ENCODE results near the gene TSPAN13. TPM values are rescaled to one million over a fixed set of nuclear protein-coding genes. Genes with fewer than 3 reads are reported as not detected.

The TSPAN13 gene
- total and polyA plus RNA-seq, 5 donors from 2014 or later, result 0.10 to 1.0 (median 0.32) TPM

GRCh38 chr7:16803881-16804673 lies 50.5 kb downstream of the TSPAN13 start:
- no peak for ATAC-seq (ENCODE audit: low read depth in 2 of 2)
- Histone ChIP-seq H3K4me3 (ENCODE audit: low read depth, low read length) (no peak overlapping the region), H3K27ac (ENCODE audit: insufficient read depth, low read length, poor library complexity, severe bottlenecking) (no peak overlapping the region), H3K36me3 (ENCODE audit: control insufficient read depth, insufficient read depth, low read length) (no peaks in the 10 kb centered on the region), H3K27me3 (ENCODE audit: control insufficient read depth, insufficient read depth, low read length) (peaks cover 7% of the 10 kb centered on the region), H3K9me3 (ENCODE audit: control insufficient read depth in 2 of 2, low read length in 2 of 2) (no peaks in the 10 kb centered on the region), H3K4me1 (ENCODE audit: control insufficient read depth, insufficient read depth, low read length, poor library complexity, severe bottlenecking) (no peaks in the 10 kb centered on the region)
- Mint-ChIP-seq H3K27me3 (peaks cover 18% of the 10 kb centered on the region), H3K27ac (no peak overlapping the region), H3K4me1 (no peaks in the 10 kb centered on the region), H3K4me3 (no peak overlapping the region), H3K9me3 (no peaks in the 10 kb centered on the region), H3K36me3 (no peaks in the 10 kb centered on the region)
- DNase-seq, result no peak

DNA sequence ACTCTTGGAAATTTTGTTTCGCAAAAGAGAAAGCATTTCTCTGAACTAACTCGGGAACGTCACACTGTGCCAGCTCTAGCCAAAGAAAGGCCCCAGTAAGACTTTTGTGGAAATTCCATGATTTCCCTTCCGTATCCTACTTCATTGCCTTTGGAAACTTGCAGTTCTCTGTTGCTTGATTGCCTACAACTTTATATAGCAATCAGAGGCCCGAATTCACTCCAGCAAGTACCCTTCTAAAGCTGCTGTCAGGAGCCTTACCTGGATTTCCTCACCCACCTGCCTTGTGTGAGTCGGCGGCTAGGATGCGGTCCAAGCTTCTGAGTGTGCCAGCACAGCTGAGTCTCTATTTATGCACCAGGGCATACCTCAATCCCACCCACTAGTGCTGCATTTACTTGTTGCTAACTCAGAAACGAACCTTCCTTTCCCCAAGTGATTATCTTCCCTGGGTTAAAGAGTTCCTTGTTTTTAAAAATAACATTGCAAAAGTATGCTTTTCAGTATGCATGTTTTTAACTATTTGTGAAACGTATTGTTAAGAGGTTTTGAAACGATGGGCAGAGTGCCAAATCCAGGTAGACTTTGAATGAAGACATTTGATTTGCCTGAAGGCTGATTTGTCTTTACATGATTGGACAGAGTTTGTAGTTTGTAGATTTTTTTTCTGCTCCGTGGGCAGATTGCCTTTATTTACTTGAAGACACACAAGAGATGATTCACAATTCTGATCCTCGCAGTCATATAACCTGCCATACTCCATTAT lies 51.3 kb downstream of the TSPAN13 start, which contains the start of gene AGR2:
TSS of gene AGR2 (minus strand) at position 326 of the 766 bp plus-strand sequence. CDS start 3,203 bp downstream, outside the sequence.
- no peaks in the 10 kb centered on the region for H3K4me1 Mint-ChIP-seq
- no peaks in the 10 kb centered on the region for H3K36me3 Mint-ChIP-seq
- H3K9me3 ChIP-seq (ENCODE audit: control insufficient read depth in 2 of 2, low read length in 2 of 2), result no peaks in the 10 kb centered on the region
- H3K27ac Mint-ChIP-seq, result peak within 1 kb of the TSS in 1 of 3 donors; percentile 36
- no peak for ATAC-seq (ENCODE audit: low read depth in 2 of 2)
- peaks cover 9% of the 10 kb centered on the region for H3K27me3 ChIP-seq (ENCODE audit: control insufficient read depth, insufficient read depth, low read length)
- H3K36me3 ChIP-seq (ENCODE audit: control insufficient read depth, insufficient read depth, low read length), result no peaks in the 10 kb centered on the region
- peaks cover 22% of the 10 kb centered on the region for H3K27me3 Mint-ChIP-seq
- H3K4me3 Mint-ChIP-seq, result no peak within 1 kb of the TSS
- H3K4me1 ChIP-seq (ENCODE audit: control insufficient read depth, insufficient read depth, low read length, poor library complexity, severe bottlenecking), result no peaks in the 10 kb centered on the region
- DNase-seq, result no peak
- H3K27ac ChIP-seq (ENCODE audit: insufficient read depth, low read length, poor library complexity, severe bottlenecking), result no peak within 1 kb of the TSS
- H3K4me3 ChIP-seq (ENCODE audit: low read depth, low read length), result no peak within 1 kb of the TSS
- H3K9me3 Mint-ChIP-seq, result no peaks in the 10 kb centered on the region

GRCh38 chr7:16805441-16805840 lies 51.9 kb downstream of the TSPAN13 start:
- no peaks in the 10 kb centered on the region for H3K36me3 Mint-ChIP-seq
- H3K27me3 Mint-ChIP-seq, result peaks cover 22% of the 10 kb centered on the region
- no peak overlapping the region for H3K4me3 ChIP-seq (ENCODE audit: low read depth, low read length)
- ATAC-seq (ENCODE audit: low read depth in 2 of 2), result no peak
- H3K36me3 ChIP-seq (ENCODE audit: control insufficient read depth, insufficient read depth, low read length), result no peaks in the 10 kb centered on the region
- no peaks in the 10 kb centered on the region for H3K4me1 Mint-ChIP-seq
- peak overlapping the region in 1 of 3 donors; percentile 36 for H3K27ac Mint-ChIP-seq
- no peaks in the 10 kb centered on the region for H3K9me3 Mint-ChIP-seq
- no peaks in the 10 kb centered on the region for H3K9me3 ChIP-seq (ENCODE audit: control insufficient read depth in 2 of 2, low read length in 2 of 2)
- H3K27me3 ChIP-seq (ENCODE audit: control insufficient read depth, insufficient read depth, low read length), result peaks cover 7% of the 10 kb centered on the region
- no peak overlapping the region for H3K4me3 Mint-ChIP-seq
- no peak for DNase-seq
- no peak overlapping the region for H3K27ac ChIP-seq (ENCODE audit: insufficient read depth, low read length, poor library complexity, severe bottlenecking)
- H3K4me1 ChIP-seq (ENCODE audit: control insufficient read depth, insufficient read depth, low read length, poor library complexity, severe bottlenecking), result no peaks in the 10 kb centered on the region

DNA sequence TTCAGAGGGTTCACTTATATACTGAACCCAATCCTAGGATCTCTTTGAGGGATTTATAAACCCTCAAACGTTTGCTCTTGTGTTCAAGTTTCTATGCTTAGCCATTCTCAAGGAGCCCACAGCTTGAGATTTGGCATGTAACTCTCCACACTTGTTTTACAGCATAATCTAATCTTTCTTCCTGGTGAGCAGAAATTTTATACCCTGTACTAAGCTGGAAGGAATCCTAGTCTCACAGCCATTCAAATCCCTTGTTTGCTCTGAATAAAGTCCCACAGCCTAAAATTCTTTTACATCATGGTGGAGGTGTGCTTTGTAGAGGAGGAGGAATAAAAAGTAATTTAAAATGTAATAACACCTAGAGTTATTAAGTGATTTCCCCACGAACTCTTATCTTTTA lies 56.6 kb downstream of the TSPAN13 start:
- H3K4me3 Mint-ChIP-seq, result no peak overlapping the region
- H3K27me3 Mint-ChIP-seq, result peaks cover 18% of the 10 kb centered on the region
- ATAC-seq (ENCODE audit: low read depth in 2 of 2), result no peak
- peaks cover 0 to 5% (median 0%) of the 10 kb centered on the region in 7 donors for H3K9me3 Mint-ChIP-seq
- no peaks in the 10 kb centered on the region for H3K9me3 ChIP-seq (ENCODE audit: control insufficient read depth in 2 of 2, low read length in 2 of 2)
- H3K4me1 Mint-ChIP-seq, result no peaks in the 10 kb centered on the region
- no peaks in the 10 kb centered on the region for H3K36me3 ChIP-seq (ENCODE audit: control insufficient read depth, insufficient read depth, low read length)
- H3K27ac Mint-ChIP-seq, result no peak overlapping the region
- H3K36me3 Mint-ChIP-seq, result no peaks in the 10 kb centered on the region
- H3K4me3 ChIP-seq (ENCODE audit: low read depth, low read length), result no peak overlapping the region
- peaks cover 7% of the 10 kb centered on the region for H3K27me3 ChIP-seq (ENCODE audit: control insufficient read depth, insufficient read depth, low read length)
- DNase-seq, result no peak
- H3K27ac ChIP-seq (ENCODE audit: insufficient read depth, low read length, poor library complexity, severe bottlenecking), result no peak overlapping the region
- no peaks in the 10 kb centered on the region for H3K4me1 ChIP-seq (ENCODE audit: control insufficient read depth, insufficient read depth, low read length, poor library complexity, severe bottlenecking)

- DNase-seq (no peak), ATAC-seq (ENCODE audit: low read depth in 2 of 2) (no peak)
- peaks cover 7% of the 10 kb centered on the region for H3K27me3 ChIP-seq (ENCODE audit: control insufficient read depth, insufficient read depth, low read length)
- H3K9me3 Mint-ChIP-seq, result peaks cover 0 to 5% (median 0%) of the 10 kb centered on the region in 7 donors
- H3K4me1 Mint-ChIP-seq, result no peaks in the 10 kb centered on the region
- no peaks in the 10 kb centered on the region for H3K36me3 ChIP-seq (ENCODE audit: control insufficient read depth, insufficient read depth, low read length)
- no peaks in the 10 kb centered on the region for H3K36me3 Mint-ChIP-seq
- no peak overlapping the region for H3K4me3 ChIP-seq (ENCODE audit: low read depth, low read length)
- H3K4me3 Mint-ChIP-seq, result no peak overlapping the region
- H3K9me3 ChIP-seq (ENCODE audit: control insufficient read depth in 2 of 2, low read length in 2 of 2), result no peaks in the 10 kb centered on the region
- H3K27me3 Mint-ChIP-seq, result peaks cover 18% of the 10 kb centered on the region
- H3K27ac Mint-ChIP-seq, result no peak overlapping the region
- no peaks in the 10 kb centered on the region for H3K4me1 ChIP-seq (ENCODE audit: control insufficient read depth, insufficient read depth, low read length, poor library complexity, severe bottlenecking)
- no peak overlapping the region for H3K27ac ChIP-seq (ENCODE audit: insufficient read depth, low read length, poor library complexity, severe bottlenecking)
These were observed 57.0 kb downstream of the TSPAN13 start for GRCh38 chr7:16810573-16810972.

DNA sequence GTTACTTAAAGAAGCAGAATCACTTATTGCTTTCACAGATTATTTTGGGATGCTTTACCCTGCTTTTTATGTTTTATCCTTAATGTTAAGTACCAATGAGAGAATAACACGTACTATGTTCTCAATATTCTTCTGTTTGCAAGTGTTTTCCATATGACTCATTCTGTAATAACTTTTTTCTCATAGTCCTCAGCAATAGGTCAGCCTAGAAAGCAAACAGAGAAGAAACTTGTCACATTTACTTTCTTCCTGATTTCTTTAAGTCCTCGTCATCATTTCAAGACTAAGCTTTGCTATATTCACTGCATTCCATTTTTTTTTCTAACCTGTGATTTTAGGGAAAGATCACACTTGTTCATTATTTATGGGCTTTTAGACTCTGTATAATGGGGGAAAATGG lies 58.0 kb downstream of the TSPAN13 start:
- no peak for ATAC-seq (ENCODE audit: low read depth in 2 of 2)
- Mint-ChIP-seq H3K4me3 (no peak overlapping the region), H3K9me3 (peaks cover 0 to 5% (median 0%) of the 10 kb centered on the region in 7 donors), H3K27me3 (peaks cover 17% of the 10 kb centered on the region), H3K4me1 (no peaks in the 10 kb centered on the region), H3K36me3 (no peaks in the 10 kb centered on the region), H3K27ac (no peak overlapping the region)
- Histone ChIP-seq H3K36me3 (ENCODE audit: control insufficient read depth, insufficient read depth, low read length) (no peaks in the 10 kb centered on the region), H3K27ac (ENCODE audit: insufficient read depth, low read length, poor library complexity, severe bottlenecking) (no peak overlapping the region), H3K9me3 (ENCODE audit: control insufficient read depth in 2 of 2, low read length in 2 of 2) (no peaks in the 10 kb centered on the region), H3K27me3 (ENCODE audit: control insufficient read depth, insufficient read depth, low read length) (peaks cover 7% of the 10 kb centered on the region), H3K4me1 (ENCODE audit: control insufficient read depth, insufficient read depth, low read length, poor library complexity, severe bottlenecking) (no peaks in the 10 kb centered on the region), H3K4me3 (ENCODE audit: low read depth, low read length) (no peak overlapping the region)
- no peak for DNase-seq

DNA sequence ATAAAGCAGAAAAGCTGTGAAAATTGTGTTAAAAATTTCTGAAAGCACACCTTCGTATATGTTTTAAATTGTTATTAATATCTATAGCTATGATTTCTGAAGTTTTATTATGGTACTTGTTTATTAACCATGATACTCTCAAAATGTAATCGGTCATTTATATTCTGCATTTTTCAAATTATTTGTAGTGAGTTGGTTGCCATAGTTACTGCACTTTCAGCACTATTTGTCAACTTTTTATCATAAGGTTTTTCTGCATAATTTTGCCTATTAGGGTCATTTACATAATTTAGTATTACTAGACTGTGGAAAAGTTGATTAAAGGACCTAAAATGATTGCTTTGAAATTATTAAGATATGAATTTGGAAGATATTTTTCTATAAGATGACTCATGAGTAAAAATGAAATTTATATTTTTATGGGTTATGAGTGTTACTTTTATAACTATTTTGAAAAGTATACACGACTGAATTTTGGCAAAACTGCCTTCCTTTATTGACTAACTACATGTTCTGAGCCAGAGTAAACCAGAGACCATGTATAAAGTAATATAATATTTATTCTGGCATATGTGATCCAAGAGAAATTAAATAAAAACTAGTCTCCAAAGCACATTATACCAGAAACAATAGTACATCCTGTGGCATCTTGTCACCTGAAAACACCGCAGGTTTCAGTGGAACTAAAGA lies 59.1 kb downstream of the TSPAN13 start:
- H3K36me3 Mint-ChIP-seq, result no peaks in the 10 kb centered on the region
- peaks cover 7% of the 10 kb centered on the region for H3K27me3 ChIP-seq (ENCODE audit: control insufficient read depth, insufficient read depth, low read length)
- H3K27ac ChIP-seq (ENCODE audit: insufficient read depth, low read length, poor library complexity, severe bottlenecking), result no peak overlapping the region
- DNase-seq (no peak), ATAC-seq (ENCODE audit: low read depth in 2 of 2) (no peak)
- no peaks in the 10 kb centered on the region for H3K4me1 ChIP-seq (ENCODE audit: control insufficient read depth, insufficient read depth, low read length, poor library complexity, severe bottlenecking)
- H3K27ac Mint-ChIP-seq, result no peak overlapping the region
- H3K27me3 Mint-ChIP-seq, result peaks cover 17% of the 10 kb centered on the region
- peaks cover 0 to 5% (median 0%) of the 10 kb centered on the region in 7 donors for H3K9me3 Mint-ChIP-seq
- no peak overlapping the region for H3K4me3 ChIP-seq (ENCODE audit: low read depth, low read length)
- no peak overlapping the region for H3K4me3 Mint-ChIP-seq
- H3K36me3 ChIP-seq (ENCODE audit: control insufficient read depth, insufficient read depth, low read length), result no peaks in the 10 kb centered on the region
- H3K4me1 Mint-ChIP-seq, result no peaks in the 10 kb centered on the region
- H3K9me3 ChIP-seq (ENCODE audit: control insufficient read depth in 2 of 2, low read length in 2 of 2), result no peaks in the 10 kb centered on the region
